ENCODE measurements around the gene ACTA2. TPM values are rescaled to one million over a fixed set of nuclear protein-coding genes. Genes with fewer than 3 reads are reported as not detected.

ACTA2 gene
- total RNA-seq, result 126 to 133 TPM (median 126 TPM) in 3 replicates

- peak in 1 of 2 experiments; percentile 48 for DNase-seq (ENCODE audit: low spot score in 2 of 2, unreplicated experiment in 2 of 2)
- peak within 1 kb of the TSS; percentile 39 for H3K4me3 Mint-ChIP-seq
- H3K27ac Mint-ChIP-seq, result peak within 1 kb of the TSS; percentile 94
- H3K9me3 Mint-ChIP-seq, result no peaks in the 10 kb centered on the region
- H3K4me1 Mint-ChIP-seq, result peaks cover 44% of the 10 kb centered on the region
- no peaks in the 10 kb centered on the region for H3K36me3 Mint-ChIP-seq
- H3K27me3 Mint-ChIP-seq (ENCODE audit: low read depth), result no peaks in the 10 kb centered on the region
- no peak for TF ChIP-seq CTCF (IDR thresholded peaks at IDR 0.05; ENCODE audit: unreplicated experiment)
These were observed at the start of gene ACTA2 for GRCh38 chr10:88952647-88953111. Gene ACTA2, minus strand, starts transcription at chr10:88952773. Its CDS starts 3,843 bp downstream, at chr10:88948930.

GRCh38 chr10:89001729-89002072 is 49.1 kb upstream of the ACTA2 start:
- H3K4me1 Mint-ChIP-seq, result peaks cover 15% of the 10 kb centered on the region
- no peak for DNase-seq (ENCODE audit: low spot score in 2 of 2, unreplicated experiment in 2 of 2)
- H3K27me3 Mint-ChIP-seq (ENCODE audit: low read depth), result no peaks in the 10 kb centered on the region
- no peaks in the 10 kb centered on the region for H3K36me3 Mint-ChIP-seq
- H3K27ac Mint-ChIP-seq, result no peak overlapping the region
- no peak overlapping the region for H3K4me3 Mint-ChIP-seq
- H3K9me3 Mint-ChIP-seq, result no peaks in the 10 kb centered on the region
- no peak for TF ChIP-seq CTCF (IDR thresholded peaks at IDR 0.05; ENCODE audit: unreplicated experiment)

- no peak for DNase-seq (ENCODE audit: low spot score in 2 of 2, unreplicated experiment in 2 of 2)
- H3K9me3 Mint-ChIP-seq, result no peaks in the 10 kb centered on the region
- H3K36me3 Mint-ChIP-seq, result no peaks in the 10 kb centered on the region
- no peak for TF ChIP-seq CTCF (IDR thresholded peaks at IDR 0.05; ENCODE audit: unreplicated experiment)
- no peak overlapping the region for H3K4me3 Mint-ChIP-seq
- no peak overlapping the region for H3K27ac Mint-ChIP-seq
- H3K4me1 Mint-ChIP-seq, result peaks cover 15% of the 10 kb centered on the region
- no peaks in the 10 kb centered on the region for H3K27me3 Mint-ChIP-seq (ENCODE audit: low read depth)
These were observed 48.6 kb upstream of the ACTA2 start for GRCh38 chr10:89001024-89001728.

GRCh38 chr10:88999625-89000024 is 47.1 kb upstream of the ACTA2 start:
- TF ChIP-seq CTCF (IDR thresholded peaks at IDR 0.05; ENCODE audit: unreplicated experiment), result no peak
- no peaks in the 10 kb centered on the region for H3K9me3 Mint-ChIP-seq
- H3K4me1 Mint-ChIP-seq, result peaks cover 15% of the 10 kb centered on the region
- no peak overlapping the region for H3K27ac Mint-ChIP-seq
- no peak for DNase-seq (ENCODE audit: low spot score in 2 of 2, unreplicated experiment in 2 of 2)
- no peak overlapping the region for H3K4me3 Mint-ChIP-seq
- H3K27me3 Mint-ChIP-seq (ENCODE audit: low read depth), result no peaks in the 10 kb centered on the region
- no peaks in the 10 kb centered on the region for H3K36me3 Mint-ChIP-seq

- TF ChIP-seq CTCF (IDR thresholded peaks at IDR 0.05; ENCODE audit: unreplicated experiment), result no peak
- DNase-seq (ENCODE audit: low spot score in 2 of 2, unreplicated experiment in 2 of 2), result no peak
- Mint-ChIP-seq H3K4me3 (no peak overlapping the region), H3K9me3 (no peaks in the 10 kb centered on the region), H3K36me3 (no peaks in the 10 kb centered on the region), H3K27me3 (ENCODE audit: low read depth) (no peaks in the 10 kb centered on the region), H3K27ac (no peak overlapping the region), H3K4me1 (peaks cover 21% of the 10 kb centered on the region)
These were observed 44.4 kb upstream of the ACTA2 start for GRCh38 chr10:88996927-88997326.

Data from mesothelial cell of epicardium (in vitro differentiated cells).